Fibroblast of gingiva (primary cell): ENCODE results near the gene CALHM1.
A peak's percentile ranks its signal among the peaks of the same experiment; 100 is the strongest.
"Not testable (repeated sequence)": the region's sequence is repeated elsewhere in the genome, so short reads cannot be mapped to it uniquely, and the experiment has no call there.

Experiments used
- DNase-seq: peaks from one replicate; pipeline ENCODE4 v3.0.0-alpha.2; 2011; ENCODE audit warnings: low read depth

Gene CALHM1

GRCh38 chr10:103429647-103430046, 29.1 kb downstream of the CALHM1 start:
- DNase-seq = no peak

- no peak for DNase-seq
Observed at GRCh38 chr10:103428989-103429643, 29.6 kb downstream of the CALHM1 start.

DNA sequence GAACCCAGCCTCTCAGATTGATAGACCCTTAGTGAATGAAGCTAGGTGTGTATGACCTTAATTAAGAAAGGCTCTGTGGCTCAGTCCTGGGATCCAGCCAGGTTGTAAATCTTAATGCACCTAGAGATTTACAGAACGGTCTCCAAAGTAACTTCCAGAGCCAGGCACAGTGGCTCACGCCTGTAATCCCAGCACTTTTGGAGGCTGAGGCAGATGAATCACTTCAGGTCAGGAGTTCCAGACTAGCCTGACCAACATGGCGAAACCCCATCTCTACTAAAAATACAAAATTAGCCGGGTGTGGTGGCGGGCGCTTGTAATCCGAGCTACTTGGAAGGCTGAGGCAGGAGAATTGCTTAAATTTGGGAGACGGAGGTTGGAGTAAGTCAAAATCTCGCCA, 30.8 kb downstream of the CALHM1 start:
- no peak for DNase-seq

DNA sequence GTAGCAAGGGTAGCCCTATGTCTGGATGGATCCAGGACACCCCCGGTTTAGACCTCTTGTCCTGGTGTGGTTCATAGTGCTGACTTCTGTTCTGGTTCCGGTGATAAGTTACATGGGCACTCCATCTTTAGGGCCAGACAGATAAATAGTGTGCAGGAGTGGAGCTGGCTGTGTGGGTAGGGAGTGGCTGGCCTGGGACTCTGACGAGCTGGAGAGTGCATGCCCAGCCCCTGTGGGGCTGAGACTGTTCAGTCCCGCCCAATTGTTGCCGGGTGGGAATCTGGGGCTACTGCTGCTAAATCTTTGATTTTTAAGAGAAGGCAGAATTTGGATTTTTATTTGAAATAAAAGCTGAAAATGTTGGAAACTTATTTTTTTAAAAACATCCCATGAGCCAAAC, 35.0 kb downstream of the CALHM1 start:
- DNase-seq = no peak

GRCh38 chr10:103419101-103419500, 39.6 kb downstream of the CALHM1 start:
- no peak for DNase-seq

GRCh38 chr10:103417601-103418000, 41.1 kb downstream of the CALHM1 start:
- DNase-seq = no peak

DNA sequence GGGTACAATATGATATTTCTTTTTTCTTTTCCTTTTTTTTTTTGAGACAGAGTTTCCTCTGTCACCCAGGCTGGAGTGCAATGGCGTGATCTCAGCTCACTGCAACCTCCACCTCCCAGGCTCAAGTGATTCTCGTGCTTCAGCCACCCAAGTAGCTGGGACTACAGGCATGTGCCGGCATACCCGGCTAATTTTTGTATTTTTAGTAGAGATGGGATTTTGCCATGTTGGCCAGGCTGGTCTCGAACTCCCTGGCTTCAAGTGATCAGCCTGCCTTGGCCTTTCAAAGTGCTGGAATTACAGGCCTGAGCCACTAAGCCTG, 41.6 kb downstream of the CALHM1 start:
- not testable (repeated sequence) for DNase-seq

DNA sequence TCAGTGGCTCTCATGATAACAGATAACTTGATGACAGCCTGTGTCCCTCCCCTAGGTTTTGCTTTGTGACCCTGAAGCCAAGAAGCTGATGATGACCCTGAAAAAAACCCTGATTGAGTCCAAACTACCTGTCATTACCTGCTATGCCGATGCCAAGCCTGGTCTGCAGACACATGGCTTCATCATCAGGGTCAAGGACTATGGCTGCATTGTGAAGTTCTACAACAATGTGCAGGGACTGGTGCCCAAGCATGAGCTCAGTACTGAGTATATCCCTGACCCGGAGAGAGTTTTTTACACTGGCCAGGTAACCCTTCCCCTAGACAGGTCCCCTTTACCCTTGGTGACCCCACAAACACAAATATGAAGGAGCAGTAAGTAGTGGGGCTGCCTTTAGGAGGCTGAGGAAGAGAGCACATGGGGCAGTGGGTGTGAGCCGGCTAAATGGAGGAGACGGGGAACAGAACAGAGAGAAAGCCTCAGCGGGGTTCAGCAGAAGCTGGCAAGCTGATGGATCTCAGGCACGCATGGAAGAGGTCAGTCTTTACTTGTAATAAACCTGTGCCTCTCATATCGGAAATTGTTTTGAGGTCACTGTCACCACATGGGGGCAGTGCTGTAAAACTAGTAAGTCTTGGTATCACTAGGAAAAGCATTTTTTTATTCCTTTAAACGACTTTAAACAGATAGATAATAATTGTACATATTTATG, 42.1 kb downstream of the CALHM1 start:
- peak; percentile 55 for DNase-seq

DNA sequence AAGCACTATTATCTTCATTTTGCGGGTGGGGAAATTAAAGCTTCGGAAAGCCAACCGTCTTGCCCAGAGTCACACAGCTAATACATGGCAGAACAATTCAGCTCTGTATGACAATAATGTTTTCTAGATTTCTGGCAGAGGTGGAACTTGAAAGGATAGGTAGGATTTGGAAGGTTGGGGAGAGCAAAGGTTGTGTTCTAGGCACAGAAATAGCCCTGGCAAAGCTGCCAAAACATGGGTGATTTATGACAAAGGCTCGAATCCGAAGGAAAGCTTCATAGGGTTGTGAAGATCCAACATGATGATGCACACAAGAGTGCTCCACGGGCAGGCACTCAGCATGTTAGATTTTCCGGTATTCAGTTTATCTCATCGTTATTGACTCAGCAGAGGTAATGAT, 43.1 kb downstream of the CALHM1 start:
- no peak for DNase-seq

- no peak for DNase-seq
Observed at GRCh38 chr10:103413564-103413963, 45.1 kb downstream of the CALHM1 start.
